DND-41 (cell line): Measurements from ENCODE around the gene TAF13.

Experiments used
- EZH2 ChIP-seq: IDR thresholded peaks from 3 replicates; pipeline ENCODE4 v1.6.1; 2012; ENCODE audit warnings: borderline replicate concordance, low read depth, mild to moderate bottlenecking, moderate library complexity, low read length, inconsistent platforms; ENCODE audit not compliant: severe bottlenecking
- TF ChIP-seq, protein P1 (sequence below): IDR thresholded peaks from 2 replicates; pipeline ENCODE4 v1.5.1; 2012; ENCODE audit warnings: borderline replicate concordance, low read length, moderate library complexity, mild to moderate bottlenecking; ENCODE audit not compliant: poor library complexity, severe bottlenecking; ENCODE audit errors: extremely low read depth

DNA sequence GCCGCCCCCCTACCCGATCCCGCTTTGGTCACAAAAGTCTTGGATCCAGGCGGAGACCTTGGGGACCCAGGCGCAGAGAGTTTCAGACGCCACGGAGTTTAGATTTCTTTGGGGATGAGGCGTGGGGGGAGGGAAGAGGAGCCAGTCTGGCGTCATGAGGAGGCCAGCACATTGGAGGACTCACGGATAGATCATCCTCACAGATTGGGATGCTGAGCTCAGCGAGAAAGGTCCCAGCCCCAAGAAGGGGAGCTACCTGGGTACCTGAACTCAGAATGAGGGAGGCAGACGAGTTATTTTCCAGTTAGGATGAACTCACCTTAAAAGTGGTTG lies 38.5 kb upstream of the TAF13 start:
- TF ChIP-seq, protein P1, sequence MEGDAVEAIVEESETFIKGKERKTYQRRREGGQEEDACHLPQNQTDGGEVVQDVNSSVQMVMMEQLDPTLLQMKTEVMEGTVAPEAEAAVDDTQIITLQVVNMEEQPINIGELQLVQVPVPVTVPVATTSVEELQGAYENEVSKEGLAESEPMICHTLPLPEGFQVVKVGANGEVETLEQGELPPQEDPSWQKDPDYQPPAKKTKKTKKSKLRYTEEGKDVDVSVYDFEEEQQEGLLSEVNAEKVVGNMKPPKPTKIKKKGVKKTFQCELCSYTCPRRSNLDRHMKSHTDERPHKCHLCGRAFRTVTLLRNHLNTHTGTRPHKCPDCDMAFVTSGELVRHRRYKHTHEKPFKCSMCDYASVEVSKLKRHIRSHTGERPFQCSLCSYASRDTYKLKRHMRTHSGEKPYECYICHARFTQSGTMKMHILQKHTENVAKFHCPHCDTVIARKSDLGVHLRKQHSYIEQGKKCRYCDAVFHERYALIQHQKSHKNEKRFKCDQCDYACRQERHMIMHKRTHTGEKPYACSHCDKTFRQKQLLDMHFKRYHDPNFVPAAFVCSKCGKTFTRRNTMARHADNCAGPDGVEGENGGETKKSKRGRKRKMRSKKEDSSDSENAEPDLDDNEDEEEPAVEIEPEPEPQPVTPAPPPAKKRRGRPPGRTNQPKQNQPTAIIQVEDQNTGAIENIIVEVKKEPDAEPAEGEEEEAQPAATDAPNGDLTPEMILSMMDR, result no peak
- TF ChIP-seq EZH2, result no peak
